GM12865 (cell line): ENCODE measurements around the gene GPANK1.

Experiments used
- DNase-seq: peaks from one replicate; pipeline ENCODE4 v3.0.0; 2010; ENCODE audit warnings: low read depth
- H3K4me3 ChIP-seq: 2 replicates; pipeline ENCODE4 v1.5.1; 2011; ENCODE audit warnings: mild to moderate bottlenecking, low read depth, low read length, control low read depth
- TF ChIP-seq, protein P1 (sequence below): IDR thresholded peaks from 2 replicates; pipeline ENCODE4 v1.5.1; 2011; ENCODE audit warnings: low read length, control low read depth, low read depth, inconsistent platforms; ENCODE audit not compliant: insufficient read depth; ENCODE audit errors: missing control alignments

Gene GPANK1

DNA sequence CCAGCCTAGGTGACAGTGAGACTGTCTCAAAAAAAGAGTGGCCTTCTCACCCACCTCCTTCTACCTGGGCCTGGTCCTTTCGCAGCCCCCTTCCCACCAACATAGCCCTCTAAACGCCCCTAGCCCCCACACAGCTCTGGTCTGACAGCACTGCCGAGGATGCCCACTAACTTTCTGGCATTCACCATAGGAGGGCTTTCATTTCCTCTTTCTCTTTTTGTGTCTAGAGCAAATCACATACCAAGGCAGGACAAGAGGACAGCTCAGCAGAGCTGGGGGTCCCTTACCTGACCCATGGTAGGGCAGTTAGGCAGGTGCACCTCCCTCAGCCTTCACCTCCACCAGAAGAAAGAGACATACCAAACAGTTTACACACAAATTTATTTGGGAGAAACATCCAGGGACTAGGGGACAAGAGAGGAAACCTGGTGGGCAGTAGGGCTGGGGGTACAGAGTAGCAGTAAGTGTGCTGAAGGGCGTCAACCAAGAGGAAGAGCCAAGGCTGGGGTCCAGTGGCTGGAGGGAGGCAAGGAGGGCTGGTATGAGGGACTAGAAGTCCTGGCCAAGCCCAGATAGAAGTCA lies 11.6 kb upstream of the GPANK1 start:
- H3K4me3 ChIP-seq = no peak overlapping the region
- TF ChIP-seq, protein P1, sequence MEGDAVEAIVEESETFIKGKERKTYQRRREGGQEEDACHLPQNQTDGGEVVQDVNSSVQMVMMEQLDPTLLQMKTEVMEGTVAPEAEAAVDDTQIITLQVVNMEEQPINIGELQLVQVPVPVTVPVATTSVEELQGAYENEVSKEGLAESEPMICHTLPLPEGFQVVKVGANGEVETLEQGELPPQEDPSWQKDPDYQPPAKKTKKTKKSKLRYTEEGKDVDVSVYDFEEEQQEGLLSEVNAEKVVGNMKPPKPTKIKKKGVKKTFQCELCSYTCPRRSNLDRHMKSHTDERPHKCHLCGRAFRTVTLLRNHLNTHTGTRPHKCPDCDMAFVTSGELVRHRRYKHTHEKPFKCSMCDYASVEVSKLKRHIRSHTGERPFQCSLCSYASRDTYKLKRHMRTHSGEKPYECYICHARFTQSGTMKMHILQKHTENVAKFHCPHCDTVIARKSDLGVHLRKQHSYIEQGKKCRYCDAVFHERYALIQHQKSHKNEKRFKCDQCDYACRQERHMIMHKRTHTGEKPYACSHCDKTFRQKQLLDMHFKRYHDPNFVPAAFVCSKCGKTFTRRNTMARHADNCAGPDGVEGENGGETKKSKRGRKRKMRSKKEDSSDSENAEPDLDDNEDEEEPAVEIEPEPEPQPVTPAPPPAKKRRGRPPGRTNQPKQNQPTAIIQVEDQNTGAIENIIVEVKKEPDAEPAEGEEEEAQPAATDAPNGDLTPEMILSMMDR = no peak
- DNase-seq = no peak

DNA sequence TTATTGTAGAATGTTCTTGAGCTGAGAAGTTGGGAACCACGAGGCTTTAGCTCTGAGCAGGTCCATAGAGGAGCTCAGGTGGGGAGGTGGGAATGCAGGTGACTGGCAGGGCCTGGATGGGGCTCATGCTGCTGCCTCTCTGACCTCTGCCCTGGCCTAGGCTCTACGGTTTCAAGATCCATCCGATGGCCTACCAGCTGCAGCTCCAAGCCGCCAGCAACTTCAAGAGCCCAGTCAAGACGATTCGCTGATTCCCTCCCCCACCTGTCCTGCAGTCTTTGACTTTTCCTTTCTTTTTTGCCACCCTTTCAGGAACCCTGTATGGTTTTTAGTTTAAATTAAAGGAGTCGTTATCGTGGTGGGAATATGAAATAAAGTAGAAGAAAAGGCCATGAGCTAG lies 4.9 kb upstream of the GPANK1 start, which contains the start of gene LY6G5B:
Gene LY6G5B (plus strand): TSS at position 301 of the 400 bp plus-strand sequence. CDS start 975 bp downstream, outside the sequence.
- TF ChIP-seq, protein P1 = no peak
- no peak for DNase-seq
- no peak within 1 kb of the TSS for H3K4me3 ChIP-seq

DNA sequence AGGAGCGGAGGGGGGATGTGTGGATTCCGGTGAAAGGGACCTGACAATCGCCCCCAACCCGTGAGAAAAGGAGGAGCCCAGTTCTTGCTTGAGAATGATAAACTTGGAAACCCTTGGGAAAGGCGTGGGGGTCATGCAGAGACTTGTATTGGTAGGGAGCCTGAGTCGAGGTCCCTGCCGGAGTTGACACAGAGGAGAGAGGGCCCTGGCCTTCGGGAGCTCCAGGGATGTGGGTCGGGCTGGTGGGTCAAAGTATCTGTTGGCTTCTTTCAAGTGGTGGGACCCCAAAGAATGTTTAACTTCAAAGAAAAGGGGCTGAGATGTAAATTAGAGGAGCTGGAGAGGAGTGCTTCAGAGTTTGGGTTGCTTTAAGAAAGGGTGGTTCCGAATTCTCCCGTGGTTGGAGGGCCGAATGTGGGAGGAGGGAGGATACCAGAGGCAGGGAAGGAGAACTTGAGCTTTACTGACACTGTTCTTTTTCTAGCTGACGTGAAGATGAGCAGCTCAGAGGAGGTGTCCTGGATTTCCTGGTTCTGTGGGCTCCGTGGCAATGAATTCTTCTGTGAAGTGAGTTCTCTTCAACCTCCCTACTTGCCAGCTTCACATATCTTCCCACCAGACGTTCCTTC lies 1.7 kb upstream of the GPANK1 start:
- TF ChIP-seq, protein P1 = no peak

DNA sequence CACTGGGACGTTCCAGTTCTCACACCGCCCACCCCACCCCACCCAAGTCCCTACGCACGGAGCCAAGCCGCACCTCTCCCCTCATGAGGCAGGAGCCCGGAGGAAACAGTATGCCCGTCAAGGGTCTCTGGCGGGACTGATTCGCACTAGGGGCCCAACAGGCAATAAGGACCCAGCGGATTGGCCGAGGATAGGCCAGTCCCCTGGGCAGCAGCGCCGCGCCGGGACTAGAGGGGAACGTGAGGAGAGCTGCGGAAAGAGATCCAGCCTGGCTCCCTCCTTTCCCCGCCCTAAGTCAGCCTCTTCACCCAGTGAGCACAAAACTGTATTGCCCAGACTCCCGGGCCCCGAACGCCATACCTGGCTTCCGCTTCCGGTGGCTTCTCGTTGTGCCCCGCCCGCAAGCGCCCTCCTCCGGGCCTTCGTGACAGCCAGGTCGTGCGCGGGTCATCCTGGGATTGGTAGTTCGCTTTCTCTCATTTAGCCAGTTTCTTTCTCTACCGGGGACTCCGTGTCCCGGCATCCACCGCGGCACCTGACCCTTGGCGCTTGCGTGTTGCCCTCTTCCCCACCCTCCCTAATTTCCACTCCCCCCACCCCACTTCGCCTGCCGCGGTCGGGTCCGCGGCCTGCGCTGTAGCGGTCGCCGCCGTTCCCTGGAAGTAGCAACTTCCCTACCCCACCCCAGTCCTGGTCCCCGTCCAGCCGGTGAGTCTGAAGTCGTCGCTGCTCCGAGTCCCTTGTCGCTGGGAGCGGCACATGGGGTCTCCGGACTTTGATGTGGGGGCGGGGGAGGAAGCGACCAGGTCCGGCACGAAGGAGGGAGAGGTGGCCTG lies 922 bp upstream of the GPANK1 start, which contains the start of gene CSNK2B:
Gene CSNK2B (plus strand): TSS at position 580 of the 836 bp plus-strand sequence. CDS start 752 bp downstream, outside the sequence.
- peak; percentile 98 for DNase-seq
- TF ChIP-seq, protein P1 = no peak
- peak within 1 kb of the TSS; percentile 96 for H3K4me3 ChIP-seq

More for the DNA sequence above, 1.7 kb upstream of the GPANK1 start:
- no peak for DNase-seq
- peak overlapping the region; percentile 96 for H3K4me3 ChIP-seq

DNA sequence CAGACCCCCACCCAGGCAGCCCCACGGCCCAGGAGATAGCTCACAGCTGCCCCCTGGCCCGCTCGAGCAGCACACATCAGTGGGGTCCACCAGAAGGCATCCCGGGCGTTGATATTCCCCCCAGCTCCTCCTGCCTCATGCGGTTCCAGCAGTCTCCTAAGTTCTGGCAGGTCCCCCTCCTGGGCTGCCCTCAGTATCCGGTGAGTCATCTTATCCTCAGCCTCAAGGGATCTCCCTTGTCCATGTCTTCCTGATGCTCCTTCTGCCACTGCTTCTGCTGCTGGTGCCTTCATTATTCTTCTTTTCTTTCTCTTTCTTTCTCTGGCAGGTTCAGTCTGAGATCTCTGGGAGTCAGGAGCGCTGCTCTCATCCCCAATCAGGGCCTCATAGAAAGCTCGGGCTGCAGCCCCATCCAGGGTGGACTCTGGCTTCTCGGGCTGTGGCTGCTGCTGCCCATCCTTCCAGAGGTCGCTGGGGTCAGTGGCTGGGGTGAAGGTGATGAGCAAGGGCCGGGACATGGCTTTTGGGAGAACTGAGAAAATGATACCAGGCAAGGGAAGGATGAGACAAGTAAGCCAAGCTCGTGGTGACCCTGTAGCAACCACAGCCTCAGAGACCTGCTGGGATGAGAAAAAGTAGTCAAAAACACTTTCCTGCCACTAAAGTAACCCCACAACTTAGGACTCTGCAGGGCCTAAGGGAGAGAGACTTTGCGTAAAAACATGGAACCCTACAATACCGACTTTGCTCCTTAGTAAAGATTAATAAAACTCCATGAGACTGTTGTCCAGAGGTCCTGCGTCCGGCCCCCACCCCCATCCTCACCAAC lies 622 bp downstream of the GPANK1 start:
- TF ChIP-seq, protein P1 = no peak
- H3K4me3 ChIP-seq = peak overlapping the region; percentile 65
- no peak for DNase-seq
